H1 (cell line): ENCODE data around the gene SAG. TPM values are rescaled to one million over a fixed set of nuclear protein-coding genes. Genes with fewer than 3 reads are reported as not detected.

Source experiments
- CTCF ChIA-PET: fragments of 300-600 bp; sonication (Branson Sonifier 250); formaldehyde crosslinking; loops from one replicate; lab custom pipeline; 2021; ENCODE audit not compliant: partially characterized antibody; lab: Charles Lee
- POLR2A ChIA-PET: fragments of 300-600 bp; sonication (Branson Sonifier 250); formaldehyde crosslinking; loops from one replicate; lab custom pipeline; 2021; ENCODE audit warnings: inconsistent platforms; ENCODE audit not compliant: partially characterized antibody; lab: Charles Lee
- DNase-seq, 2 experiments: peaks; one replicate each; pipeline versions ENCODE4 v3.0.0 to v3.0.0-alpha.2; 2010 to 2022; ENCODE audit warnings: low spot score in 2 of 2, low read depth in 1 of 2, mixed read lengths in 1 of 2
- FAIRE-seq: peaks from 2 replicates; lab custom pipeline; 2011; peaks lifted over from hg19 to GRCh38; lab: Jason Lieb, UNC
- H2AFZ ChIP-seq: 2 replicates; pipeline ENCODE4 v1.8.1; 2012; ENCODE audit warnings: low read length, inconsistent platforms
- H2AK5ac ChIP-seq: 2 replicates; pipeline ENCODE4 v1.6.1; 2013; ENCODE audit warnings: low read depth, low read length
- H2BK120ac ChIP-seq: replicated peaks from 2 replicates; pipeline ENCODE3; 2013; ENCODE audit warnings: low read depth, low read length, inconsistent platforms
- H2BK12ac ChIP-seq: 2 replicates; pipeline ENCODE4 v1.6.1; 2013; ENCODE audit warnings: low read depth, low read length
- H2BK15ac ChIP-seq: 2 replicates; pipeline ENCODE4 v1.6.1; 2013; ENCODE audit warnings: low read length
- H2BK20ac ChIP-seq: 2 replicates; pipeline ENCODE4 v1.6.1; 2013; ENCODE audit warnings: low read length
- H2BK5ac ChIP-seq: 2 replicates; pipeline ENCODE4 v1.6.1; 2013; ENCODE audit warnings: low read depth, low read length
- H3K14ac ChIP-seq: 2 replicates; pipeline ENCODE4 v1.6.1; 2013; ENCODE audit warnings: inconsistent platforms; ENCODE audit not compliant: insufficient read length
- H3K18ac ChIP-seq: 2 replicates; pipeline ENCODE4 v1.6.1; 2013; ENCODE audit warnings: low read length; ENCODE audit errors: extremely low read depth
- H3K23ac ChIP-seq: 2 replicates; pipeline ENCODE4 v1.6.1; 2013; ENCODE audit warnings: inconsistent platforms; ENCODE audit not compliant: insufficient read length
- H3K23me2 ChIP-seq: 2 replicates; pipeline ENCODE4 v1.6.1; 2013; ENCODE audit warnings: low read depth, low read length
- H3K27ac ChIP-seq: 2 replicates; pipeline ENCODE4 v1.6.1; 2011; ENCODE audit warnings: low read depth, low read length, inconsistent platforms
- H3K27me3 ChIP-seq, 4 experiments: replicated peaks in 1 of 4; 1 replicate in 1 of 4; 2 replicates in 3 of 4; pipeline versions ENCODE4 v1.6.1 to v1.8.1; 2011 to 2013; ENCODE audit warnings: low read length in 3 of 4, mild to moderate bottlenecking in 3 of 4, inconsistent platforms in 2 of 4, mixed read lengths in 2 of 4, moderate library complexity in 1 of 4; ENCODE audit not compliant: control insufficient read depth in 3 of 4, insufficient read depth in 3 of 4; ENCODE audit errors: extremely low read depth in 1 of 4
- H3K36me3 ChIP-seq, 4 experiments: 2 replicates each; pipeline versions ENCODE4 v1.6.1 to v1.8.1; 2011 to 2013; ENCODE audit warnings: mild to moderate bottlenecking in 4 of 4, low read length in 3 of 4, moderate library complexity in 2 of 4, control low read depth in 1 of 4, inconsistent platforms in 1 of 4; ENCODE audit not compliant: insufficient read depth in 4 of 4, control insufficient read depth in 2 of 4
- H3K4ac ChIP-seq: replicated peaks from 2 replicates; pipeline ENCODE3; 2013; ENCODE audit warnings: low read length, low read depth, mixed read lengths, inconsistent platforms; ENCODE audit not compliant: insufficient read length
- H3K4me1 ChIP-seq, 4 experiments: replicated peaks in 1 of 4; 1 replicate in 1 of 4; 2 replicates in 3 of 4; pipeline versions ENCODE4 v1.6.1 to v1.8.1; 2011 to 2013; ENCODE audit warnings: low read length in 3 of 4, inconsistent platforms in 2 of 4, mixed read lengths in 1 of 4; ENCODE audit not compliant: insufficient read depth in 4 of 4, control insufficient read depth in 3 of 4
- H3K4me2 ChIP-seq, 2 experiments: 2 replicates each; pipeline versions ENCODE4 v1.6.1 to v1.8.1; 2011 to 2013; ENCODE audit warnings: low read depth in 2 of 2, low read length in 2 of 2, control low read depth in 1 of 2, inconsistent platforms in 1 of 2, mild to moderate bottlenecking in 1 of 2; ENCODE audit not compliant: insufficient read depth in 1 of 2
- H3K4me3 ChIP-seq, 4 experiments: fragments of 200-600, 300-600 bp in 1 of 4; sonication (generic), shearing (Covaris generic), sonication (Bioruptor Twin) in 1 of 4; 2 replicates each; pipeline versions ENCODE4 v1.5.1 to v1.8.1; 2011 to 2016; ENCODE audit warnings: low read length in 4 of 4, low read depth in 3 of 4, control low read depth in 2 of 4, inconsistent platforms in 2 of 4, mild to moderate bottlenecking in 2 of 4, mixed read lengths in 1 of 4, moderate library complexity in 1 of 4; ENCODE audit not compliant: insufficient read depth in 2 of 4; ENCODE audit errors: extremely low read depth in 1 of 4
- H3K56ac ChIP-seq: replicated peaks from 2 replicates; pipeline ENCODE3; 2013; ENCODE audit warnings: low read depth, mild to moderate bottlenecking, mixed read lengths, low read length, inconsistent platforms; ENCODE audit not compliant: insufficient read length
- H3K79me1 ChIP-seq: 2 replicates; pipeline ENCODE4 v1.6.1; 2013; ENCODE audit warnings: low read depth, low read length, control low read depth
- H3K79me2 ChIP-seq, 2 experiments: 2 replicates each; pipeline versions ENCODE4 v1.6.1 to v1.8.1; 2012 to 2013; ENCODE audit warnings: low read length in 2 of 2, mild to moderate bottlenecking in 2 of 2, inconsistent platforms in 1 of 2; ENCODE audit not compliant: insufficient read depth in 2 of 2, control insufficient read depth in 1 of 2
- H3K9ac ChIP-seq, 4 experiments: replicated peaks in 1 of 4; 1 replicate in 1 of 4; 2 replicates in 3 of 4; pipeline versions ENCODE4 v1.6.1 to v1.8.1; 2011 to 2013; ENCODE audit warnings: low read depth in 3 of 4, low read length in 3 of 4, control low read depth in 2 of 4, mild to moderate bottlenecking in 2 of 4, moderate library complexity in 2 of 4, inconsistent platforms in 1 of 4; ENCODE audit errors: extremely low read depth in 1 of 4
- H3K9me3 ChIP-seq, 2 experiments: 2 replicates each; pipeline versions ENCODE4 v1.6.1 to v1.8.1; 2012 to 2013; ENCODE audit warnings: mild to moderate bottlenecking in 2 of 2, moderate library complexity in 2 of 2, control low read depth in 1 of 2, inconsistent platforms in 1 of 2, low read depth in 1 of 2, low read length in 1 of 2, mixed read lengths in 1 of 2; ENCODE audit not compliant: insufficient read depth in 2 of 2
- H4K20me1 ChIP-seq, 2 experiments: replicated peaks in 1 of 2; 2 replicates each; pipeline versions ENCODE3 to v1.8.1; 2011 to 2013; ENCODE audit warnings: inconsistent platforms in 2 of 2, low read length in 2 of 2, mild to moderate bottlenecking in 1 of 2; ENCODE audit not compliant: insufficient read depth in 2 of 2, control insufficient read depth in 1 of 2
- H4K5ac ChIP-seq: 2 replicates; pipeline ENCODE4 v1.6.1; 2013; ENCODE audit warnings: low read length, low read depth, mixed read lengths, inconsistent platforms; ENCODE audit not compliant: insufficient read length
- H4K8ac ChIP-seq: 2 replicates; pipeline ENCODE4 v1.8.0; 2013; ENCODE audit warnings: mild to moderate bottlenecking, moderate library complexity, low read length, inconsistent platforms; ENCODE audit not compliant: insufficient read depth; ENCODE audit errors: extremely low read depth
- H4K91ac ChIP-seq: replicated peaks from 2 replicates; pipeline ENCODE3; 2013; ENCODE audit warnings: low read length, mixed read lengths, inconsistent platforms; ENCODE audit not compliant: insufficient read length
- GABPA ChIP-seq: IDR thresholded peaks from 2 replicates; pipeline ENCODE4 v1.6.1; 2011; ENCODE audit warnings: mild to moderate bottlenecking, low read length, moderate library complexity, borderline replicate concordance; ENCODE audit not compliant: insufficient read depth
- POLR2AphosphoS5 ChIP-seq: IDR thresholded peaks from 2 replicates; pipeline ENCODE4 v1.6.1; 2011; ENCODE audit warnings: low read depth, low read length
- SAP30 ChIP-seq: fragments of 300-600 bp; sonication (generic); IDR thresholded peaks from 2 replicates; pipeline ENCODE4 v1.7.1; 2012; ENCODE audit warnings: low read length, moderate library complexity, mild to moderate bottlenecking, inconsistent platforms; ENCODE audit not compliant: insufficient read depth, insufficient replicate concordance
- TAF1 ChIP-seq: IDR thresholded peaks from 2 replicates; pipeline ENCODE4 v1.6.1; 2011; ENCODE audit warnings: mild to moderate bottlenecking, low read depth, low read length
- TBP ChIP-seq: IDR thresholded peaks from 2 replicates; pipeline ENCODE4 v1.6.1; 2011; ENCODE audit warnings: low read depth, low read length, improper control_type of control experiment
- TEAD4 ChIP-seq: IDR thresholded peaks from 2 replicates; pipeline ENCODE4 v1.6.1; 2012; ENCODE audit warnings: low read depth, low read length, inconsistent platforms, mixed read lengths
- WGBS, 2 experiments: shearing (Covaris generic) in 1 of 2; methylation state at CpG; one replicate each; pipeline versions ENCODE4 v1.1.6 to v1.1.7; 2013 to 2015; ENCODE audit warnings: low lambda C conversion rate in 2 of 2, mixed read lengths in 2 of 2, inconsistent platforms in 1 of 2, low coverage in 1 of 2, missing lambda C conversion rate in 1 of 2; ENCODE audit not compliant: insufficient replicate concordance in 2 of 2, insufficient coverage in 1 of 2, insufficient read length in 1 of 2; ENCODE audit errors: extremely low coverage in 1 of 2, missing lambda C conversion rate in 1 of 2; 5-methylcytosine and 5-hydroxymethylcytosine counted together
- polyA plus RNA-seq, 7 experiments: library from polyadenylated mRNA; depleted of rRNA in 3 of 7; stranded (reverse) in 5 of 7; unstranded in 2 of 7; fragments of >200 nt in 5 of 7; fragments of 200-250 nt in 2 of 7; gene quantifications; 1 replicate in 5 of 7; 2 replicates in 1 of 7; 4 replicates in 1 of 7; pipeline versions ENCODE4 v1.2.1 to v1.2.3, GENCODE V29; 2011 to 2013; ENCODE audit warnings: missing spikeins in 2 of 7, mixed read lengths in 2 of 7
- total RNA-seq: library from RNA; stranded (reverse); fragmentation: NEBNext Ultra II Directional; extraction: Animal tissue kit (Norgen Biotek cat#: 25700); gene quantifications from 2 replicates; pipeline ENCODE4 v1.2.1, GENCODE V29; 2021
- TF ChIP-seq, protein P1 (sequence below): IDR thresholded peaks from 2 replicates; pipeline ENCODE4 v1.6.1; 2012; ENCODE audit warnings: low read length, inconsistent platforms

The SAG gene
- total and polyA plus RNA-seq, 2 of the 8 experiments (the other 6 are each of a cell fraction or from before 2014, with no cell fraction given) = not detected

DNA sequence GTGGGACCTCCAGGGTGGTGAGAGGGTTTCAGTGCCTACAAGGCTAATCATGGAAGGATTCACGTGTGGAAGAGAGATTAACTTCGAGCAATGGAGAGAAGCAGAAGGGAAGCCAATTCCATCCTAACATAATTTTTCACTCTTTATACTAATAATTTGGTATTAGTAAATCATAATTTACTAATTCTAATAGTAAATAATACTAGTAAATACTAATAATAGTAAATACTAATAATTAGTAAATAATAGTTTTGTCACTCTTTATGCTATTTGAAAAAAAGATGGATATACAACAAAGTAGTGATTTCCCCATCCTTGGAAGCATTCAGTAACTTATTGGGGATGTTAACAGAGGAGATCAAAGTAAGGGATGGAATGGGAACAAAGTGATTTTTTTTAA, 6.4 kb upstream of the SAG start:
- Histone ChIP-seq H3K4me3 (no peak overlapping the region), H3K27me3 (no peaks in the 10 kb centered on the region), H3K9ac (no peak overlapping the region), H3K27ac (no peak overlapping the region), H2AK5ac (no peak overlapping the region), H4K91ac (no peak overlapping the region), H3K79me2 (no peaks in the 10 kb centered on the region), H3K36me3 (peaks cover under 1 to 2% (median 1%) of the 10 kb centered on the region in 4 experiments; a peak in 4 of 8 replicates), H3K4ac (no peak overlapping the region), H3K14ac (no peak overlapping the region), H3K23me2 (no peaks in the 10 kb centered on the region), H2BK5ac (no peak overlapping the region), H2BK15ac (no peak overlapping the region), H3K23ac (no peak overlapping the region), H3K79me1 (no peaks in the 10 kb centered on the region), H2AFZ (no peak overlapping the region), H3K56ac (no peak overlapping the region), H2BK20ac (no peak overlapping the region), H3K9me3 (no peaks in the 10 kb centered on the region), H4K20me1 (no peaks in the 10 kb centered on the region), H2BK120ac (no peak overlapping the region), H3K4me1 (no peaks in the 10 kb centered on the region), H3K4me2 (no peak overlapping the region), H4K5ac (no peak overlapping the region), H2BK12ac (no peak overlapping the region), H4K8ac (no peak overlapping the region), H3K18ac (no peak overlapping the region)
- DNase-seq = no peak
- FAIRE-seq = no peak
- POLR2A ChIA-PET = no interaction called here
- 74% methylated on average over 2 of the region's 2 CpGs; no CpG with 5 or more reads in 1 of the 2 experiments for WGBS, 2 experiments
- CTCF ChIA-PET = interaction anchor here (1.0 to 1.6 kb wide), 4 partner anchors 9 to 419 kb away, joined by 3 read pairs; no protein-coding TSS in a partner anchor
- TF ChIP-seq POLR2AphosphoS5 = no peak
- TF ChIP-seq TEAD4 = no peak
- TF ChIP-seq TAF1 = no peak
- TF ChIP-seq SAP30 = no peak
- TF ChIP-seq TBP = no peak
- TF ChIP-seq, protein P1, sequence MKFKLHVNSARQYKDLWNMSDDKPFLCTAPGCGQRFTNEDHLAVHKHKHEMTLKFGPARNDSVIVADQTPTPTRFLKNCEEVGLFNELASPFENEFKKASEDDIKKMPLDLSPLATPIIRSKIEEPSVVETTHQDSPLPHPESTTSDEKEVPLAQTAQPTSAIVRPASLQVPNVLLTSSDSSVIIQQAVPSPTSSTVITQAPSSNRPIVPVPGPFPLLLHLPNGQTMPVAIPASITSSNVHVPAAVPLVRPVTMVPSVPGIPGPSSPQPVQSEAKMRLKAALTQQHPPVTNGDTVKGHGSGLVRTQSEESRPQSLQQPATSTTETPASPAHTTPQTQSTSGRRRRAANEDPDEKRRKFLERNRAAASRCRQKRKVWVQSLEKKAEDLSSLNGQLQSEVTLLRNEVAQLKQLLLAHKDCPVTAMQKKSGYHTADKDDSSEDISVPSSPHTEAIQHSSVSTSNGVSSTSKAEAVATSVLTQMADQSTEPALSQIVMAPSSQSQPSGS = no peak
- TF ChIP-seq GABPA = no peak
